HS-5 (cell line): ENCODE results near the gene PDGFB.

ENCODE experiments used
- DNase-seq: peaks from one replicate; pipeline ENCODE4 v3.0.0-alpha.2; 2012; ENCODE audit warnings: low read depth

Gene PDGFB

GRCh38 chr22:39205344-39206021, 39.3 kb downstream of the PDGFB start:
- peak; percentile 45 for DNase-seq

- DNase-seq = no peak
These were observed 40.6 kb downstream of the PDGFB start for GRCh38 chr22:39204216-39204615.

- no peak for DNase-seq
These were observed 47.2 kb downstream of the PDGFB start for GRCh38 chr22:39197578-39197977.

GRCh38 chr22:39194098-39194497, 50.7 kb downstream of the PDGFB start:
- DNase-seq = no peak

- no peak for DNase-seq
These were observed 56.0 kb downstream of the PDGFB start for GRCh38 chr22:39188809-39189208.

GRCh38 chr22:39185601-39186012, 59.2 kb downstream of the PDGFB start:
- DNase-seq = no peak

- DNase-seq = no peak
These were observed 59.9 kb downstream of the PDGFB start for GRCh38 chr22:39184586-39185577.

GRCh38 chr22:39183991-39184585, 60.7 kb downstream of the PDGFB start:
- no peak for DNase-seq

GRCh38 chr22:39182478-39183030, 62.2 kb downstream of the PDGFB start:
- DNase-seq = no peak

GRCh38 chr22:39181778-39182177, 63.0 kb downstream of the PDGFB start:
- DNase-seq = no peak

GRCh38 chr22:39181356-39181755, 63.4 kb downstream of the PDGFB start:
- no peak for DNase-seq

GRCh38 chr22:39179841-39180335, 64.9 kb downstream of the PDGFB start:
- DNase-seq = no peak

GRCh38 chr22:39179401-39179827, 65.4 kb downstream of the PDGFB start:
- no peak for DNase-seq

- peak; percentile 57 for DNase-seq
These were observed 66.3 kb downstream of the PDGFB start for GRCh38 chr22:39178206-39179111.

GRCh38 chr22:39177791-39178190, 67.0 kb downstream of the PDGFB start:
- DNase-seq = no peak

GRCh38 chr22:39177456-39177775, 67.4 kb downstream of the PDGFB start:
- DNase-seq = no peak

GRCh38 chr22:39176714-39177455, 67.9 kb downstream of the PDGFB start:
- DNase-seq = no peak

GRCh38 chr22:39176143-39176713, 68.6 kb downstream of the PDGFB start:
- peak; percentile 39 for DNase-seq

- no peak for DNase-seq
These were observed 69.2 kb downstream of the PDGFB start for GRCh38 chr22:39175353-39176142.
